AG10803 (cell line): ENCODE measurements around the gene MCUB.
"Not testable (repeated sequence)": the region's sequence is repeated elsewhere in the genome, so short reads cannot be mapped to it uniquely, and the experiment has no call there.

Source experiments
- DNase-seq: peaks from one replicate; pipeline ENCODE4 v3.0.0; 2010; ENCODE audit warnings: low read depth
- H3K4me3 ChIP-seq: 2 replicates; pipeline ENCODE4 v1.5.1; 2011; ENCODE audit warnings: mild to moderate bottlenecking, low read length, control low read depth
- CTCF ChIP-seq: conservative IDR thresholded peaks from 2 replicates; pipeline ENCODE4 v1.5.1; 2011; ENCODE audit warnings: mild to moderate bottlenecking, low read length, control low read depth, inconsistent platforms

The MCUB gene

GRCh38 chr4:109548655-109549054 is 11.4 kb upstream of the MCUB start:
- no peak for TF ChIP-seq CTCF
- DNase-seq: peak; percentile 69
- H3K4me3 ChIP-seq: no peak overlapping the region

GRCh38 chr4:109552237-109552636 is 7.8 kb upstream of the MCUB start:
- H3K4me3 ChIP-seq: no peak overlapping the region
- no peak for TF ChIP-seq CTCF
- no peak for DNase-seq

DNA sequence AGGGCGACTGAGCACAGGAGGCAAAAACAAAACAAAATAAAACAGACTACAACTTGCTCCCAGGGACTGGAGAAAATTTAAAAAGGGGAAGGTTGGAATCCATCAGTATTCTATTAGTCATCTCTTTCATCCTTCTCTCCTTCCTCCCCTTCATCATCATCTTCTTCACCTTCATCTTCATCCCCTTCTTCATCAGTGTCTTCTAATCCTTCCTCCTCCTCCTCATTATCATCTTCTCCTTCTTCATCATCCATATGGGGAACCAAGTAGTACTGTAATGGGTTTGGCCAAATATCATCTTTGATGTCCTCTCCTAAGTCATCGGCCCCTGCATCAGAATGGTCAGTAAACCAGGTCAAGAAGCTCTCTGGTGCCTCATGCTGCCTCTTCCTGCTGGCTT is 6.9 kb upstream of the MCUB start:
- no peak overlapping the region for H3K4me3 ChIP-seq
- TF ChIP-seq CTCF: no peak
- no peak for DNase-seq

GRCh38 chr4:109554971-109555370 is 5.1 kb upstream of the MCUB start:
- no peak for TF ChIP-seq CTCF
- H3K4me3 ChIP-seq: no peak overlapping the region
- DNase-seq: peak; percentile 37

DNA sequence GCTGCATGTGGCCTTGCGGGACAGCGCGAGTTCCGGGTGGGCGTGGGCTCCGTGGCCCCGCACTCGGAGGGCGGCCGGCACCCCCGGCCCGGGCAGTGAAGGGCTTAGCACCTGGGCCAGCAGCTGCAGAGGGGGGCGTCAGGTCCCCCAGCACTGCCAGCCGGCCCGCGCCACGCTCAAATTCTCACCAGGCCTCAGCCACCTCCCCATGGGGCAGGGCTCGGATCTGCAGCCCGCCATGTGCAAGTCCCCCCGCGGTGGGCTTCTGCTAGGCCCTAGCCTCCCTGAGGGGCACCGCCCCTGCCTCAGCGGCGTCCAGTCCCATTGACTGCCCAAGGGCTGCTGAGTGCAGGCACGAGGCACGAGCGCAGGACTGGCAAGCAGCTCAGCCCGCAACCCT is 2.6 kb upstream of the MCUB start:
- TF ChIP-seq CTCF: no peak

DNA sequence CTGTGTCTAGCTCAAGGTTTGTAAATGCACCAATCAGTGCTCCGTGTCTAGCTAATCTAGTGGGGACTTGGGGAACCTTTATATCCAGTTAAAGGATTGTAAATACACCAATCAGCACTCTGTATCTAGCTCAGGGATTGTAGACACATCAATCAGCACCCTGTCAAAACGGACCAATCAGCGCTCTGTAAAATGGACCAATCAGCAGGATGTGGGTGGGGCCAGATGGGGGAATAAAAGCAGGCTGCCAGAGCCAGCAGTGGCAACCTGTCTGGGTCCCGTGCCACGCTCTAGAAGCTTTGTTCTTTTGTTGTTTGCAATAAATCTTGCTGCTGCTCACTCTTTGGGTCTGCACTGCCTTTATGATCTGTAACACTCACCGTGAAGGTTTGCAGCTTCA is 2.0 kb upstream of the MCUB start:
- H3K4me3 ChIP-seq, DNase-seq: not testable (repeated sequence)

More for the DNA sequence above, 2.6 kb upstream of the MCUB start:
- H3K4me3 ChIP-seq: no peak overlapping the region
- DNase-seq: no peak

DNA sequence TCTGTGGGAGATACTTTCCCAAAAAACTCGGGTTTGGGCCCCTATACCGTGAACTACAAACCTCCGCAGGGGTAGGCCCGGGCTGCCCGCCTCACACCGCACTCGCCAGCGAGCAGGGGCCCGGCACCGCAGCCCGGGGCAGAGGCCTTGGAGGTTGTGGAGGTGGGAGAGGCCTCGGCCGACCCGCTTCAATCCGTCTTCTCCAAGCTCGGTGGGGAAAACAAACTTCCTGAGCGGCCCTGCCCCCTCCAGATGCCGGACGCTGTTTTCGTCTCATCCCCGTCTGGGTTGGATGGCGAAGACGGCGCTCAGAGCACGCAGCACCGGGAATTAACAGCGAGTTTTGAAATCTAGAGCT is 442 bp upstream of the MCUB start:
- no peak for TF ChIP-seq CTCF
- H3K4me3 ChIP-seq: peak overlapping the region; percentile 79
- DNase-seq: peak; percentile 43
